ENCODE data around the gene MCC. TPM values are rescaled to one million over a fixed set of nuclear protein-coding genes. Genes with fewer than 3 reads are reported as not detected.

Gene MCC
- total RNA-seq, 1 experiment from 2014 or later, result 7.6 TPM

DNA sequence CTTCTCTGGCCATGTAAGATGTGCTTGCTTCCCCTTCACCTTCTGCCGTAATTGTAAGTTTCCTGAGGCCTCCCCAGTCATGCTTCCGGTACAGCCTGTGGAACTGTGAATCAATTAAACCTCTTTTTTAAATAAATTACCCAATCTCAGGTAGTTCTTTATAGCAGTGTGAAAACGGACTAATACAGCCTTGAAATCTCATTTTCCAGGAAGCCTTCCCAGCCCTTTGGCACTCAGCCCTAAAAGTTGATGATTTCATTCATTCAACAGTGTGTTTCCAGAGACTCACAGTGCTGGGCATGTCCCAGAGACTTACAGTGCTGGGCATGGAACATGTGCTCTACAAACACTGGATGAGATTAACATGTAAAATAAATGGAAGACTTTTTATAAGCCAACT is 375.8 kb downstream of the MCC start:
- no peaks in the 10 kb centered on the region for H3K27me3 Mint-ChIP-seq (ENCODE audit: low read depth)
- H3K79me2 ChIP-seq (ENCODE audit: insufficient read depth, low read length), result no peaks in the 10 kb centered on the region
- no peak overlapping the region for H2BK120ac ChIP-seq (ENCODE audit: low read depth, low read length, poor library complexity, severe bottlenecking)
- H2BK5ac ChIP-seq (ENCODE audit: insufficient read length, low read length), result no peak overlapping the region
- no peaks in the 10 kb centered on the region for H3K79me1 ChIP-seq (ENCODE audit: insufficient read depth, low read depth, low read length, poor library complexity, severe bottlenecking)
- no peaks in the 10 kb centered on the region for H3K23me2 ChIP-seq (ENCODE audit: insufficient read length, low read depth, low read length, poor library complexity, severe bottlenecking)
- H4K5ac ChIP-seq (ENCODE audit: insufficient read length, low read depth, low read length), result no peak overlapping the region
- H3K56ac ChIP-seq (ENCODE audit: insufficient read length, low read depth, low read length), result no peak overlapping the region
- H3K27ac Mint-ChIP-seq, result 0 out of 7 replicates have a peak overlapping the region, but pooled peaks of 1 of the 3 experiments have one; percentile 6
- no peak overlapping the region for H3T11ph ChIP-seq (ENCODE audit: low read length)
- peaks cover 16 to 19% of the 10 kb centered on the region in 2 experiments for H3K9me3 Mint-ChIP-seq
- no peak overlapping the region for H2BK20ac ChIP-seq (ENCODE audit: low read depth, low read length, poor library complexity, severe bottlenecking)
- no peaks in the 10 kb centered on the region for H3K9me3 ChIP-seq (ENCODE audit: control insufficient read depth, low read depth, low read length)
- H4K8ac ChIP-seq (replicated peaks; ENCODE audit: insufficient read length, low read depth, low read length), result no peak overlapping the region
- no peak overlapping the region for H3K4me2 ChIP-seq (ENCODE audit: insufficient read depth, insufficient read length, low read length)
- no peak overlapping the region for H2BK15ac ChIP-seq (ENCODE audit: low read depth, low read length)
- no peak overlapping the region for H3K18ac ChIP-seq (ENCODE audit: insufficient read length, low read depth, low read length)
- no peak overlapping the region for H3K14ac ChIP-seq (ENCODE audit: insufficient read depth, low read length)
- no peak overlapping the region for H2BK12ac ChIP-seq (ENCODE audit: insufficient read length, low read depth, low read length)
- H3K27me3 ChIP-seq (ENCODE audit: insufficient read depth, low read length), result no peaks in the 10 kb centered on the region
- no peak overlapping the region for H3K4ac ChIP-seq (ENCODE audit: low read depth, low read length)
- H4K91ac ChIP-seq (ENCODE audit: insufficient read length, low read depth, low read length), result no peak overlapping the region
- WGBS (ENCODE audit: extremely low coverage, insufficient read length, low lambda C conversion rate), result no CpG with 5 or more reads among the region's 3 CpGs
- DNase-seq, result no peak
- no peak overlapping the region for H3K23ac ChIP-seq (ENCODE audit: insufficient read length, low read depth, low read length)
- H3K4me3 Mint-ChIP-seq, result no peak overlapping the region
- no peaks in the 10 kb centered on the region for H3K4me1 Mint-ChIP-seq
- H4K20me1 ChIP-seq (ENCODE audit: control insufficient read depth, insufficient read depth, insufficient read length), result no peaks in the 10 kb centered on the region
- TF ChIP-seq, protein P1, sequence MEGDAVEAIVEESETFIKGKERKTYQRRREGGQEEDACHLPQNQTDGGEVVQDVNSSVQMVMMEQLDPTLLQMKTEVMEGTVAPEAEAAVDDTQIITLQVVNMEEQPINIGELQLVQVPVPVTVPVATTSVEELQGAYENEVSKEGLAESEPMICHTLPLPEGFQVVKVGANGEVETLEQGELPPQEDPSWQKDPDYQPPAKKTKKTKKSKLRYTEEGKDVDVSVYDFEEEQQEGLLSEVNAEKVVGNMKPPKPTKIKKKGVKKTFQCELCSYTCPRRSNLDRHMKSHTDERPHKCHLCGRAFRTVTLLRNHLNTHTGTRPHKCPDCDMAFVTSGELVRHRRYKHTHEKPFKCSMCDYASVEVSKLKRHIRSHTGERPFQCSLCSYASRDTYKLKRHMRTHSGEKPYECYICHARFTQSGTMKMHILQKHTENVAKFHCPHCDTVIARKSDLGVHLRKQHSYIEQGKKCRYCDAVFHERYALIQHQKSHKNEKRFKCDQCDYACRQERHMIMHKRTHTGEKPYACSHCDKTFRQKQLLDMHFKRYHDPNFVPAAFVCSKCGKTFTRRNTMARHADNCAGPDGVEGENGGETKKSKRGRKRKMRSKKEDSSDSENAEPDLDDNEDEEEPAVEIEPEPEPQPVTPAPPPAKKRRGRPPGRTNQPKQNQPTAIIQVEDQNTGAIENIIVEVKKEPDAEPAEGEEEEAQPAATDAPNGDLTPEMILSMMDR (conservative IDR thresholded peaks at IDR 0.05), result no peak
- H2AFZ ChIP-seq (ENCODE audit: low read length), result no peak overlapping the region
- H3K36me3 Mint-ChIP-seq (ENCODE audit: insufficient read depth in 1 of 3, low read depth in 3 of 3), result peaks cover 10 to 27% (median 24%) of the 10 kb centered on the region in 3 experiments
- H3K9ac ChIP-seq (ENCODE audit: extremely low read depth, insufficient read length, low read length), result no peak overlapping the region
- H3K27ac ChIP-seq (ENCODE audit: insufficient read length, low read depth, low read length), result no peak overlapping the region
- no peaks in the 10 kb centered on the region for H3K4me1 ChIP-seq (ENCODE audit: insufficient read depth, low read length)
- H2AK5ac ChIP-seq (ENCODE audit: insufficient read length, low read length), result no peak overlapping the region

Data from H9 (cell line).